HK-2 (cell line): ENCODE data around the gene GPC2.
"Not testable (repeated sequence)": the region's sequence is repeated elsewhere in the genome, so short reads cannot be mapped to it uniquely, and the experiment has no call there.

Experiments used
- DNase-seq: peaks from one replicate; pipeline ENCODE4 v3.0.0-alpha.2; 2018; ENCODE audit not compliant: unreplicated experiment

The GPC2 gene, protein sequence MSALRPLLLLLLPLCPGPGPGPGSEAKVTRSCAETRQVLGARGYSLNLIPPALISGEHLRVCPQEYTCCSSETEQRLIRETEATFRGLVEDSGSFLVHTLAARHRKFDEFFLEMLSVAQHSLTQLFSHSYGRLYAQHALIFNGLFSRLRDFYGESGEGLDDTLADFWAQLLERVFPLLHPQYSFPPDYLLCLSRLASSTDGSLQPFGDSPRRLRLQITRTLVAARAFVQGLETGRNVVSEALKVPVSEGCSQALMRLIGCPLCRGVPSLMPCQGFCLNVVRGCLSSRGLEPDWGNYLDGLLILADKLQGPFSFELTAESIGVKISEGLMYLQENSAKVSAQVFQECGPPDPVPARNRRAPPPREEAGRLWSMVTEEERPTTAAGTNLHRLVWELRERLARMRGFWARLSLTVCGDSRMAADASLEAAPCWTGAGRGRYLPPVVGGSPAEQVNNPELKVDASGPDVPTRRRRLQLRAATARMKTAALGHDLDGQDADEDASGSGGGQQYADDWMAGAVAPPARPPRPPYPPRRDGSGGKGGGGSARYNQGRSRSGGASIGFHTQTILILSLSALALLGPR

DNA sequence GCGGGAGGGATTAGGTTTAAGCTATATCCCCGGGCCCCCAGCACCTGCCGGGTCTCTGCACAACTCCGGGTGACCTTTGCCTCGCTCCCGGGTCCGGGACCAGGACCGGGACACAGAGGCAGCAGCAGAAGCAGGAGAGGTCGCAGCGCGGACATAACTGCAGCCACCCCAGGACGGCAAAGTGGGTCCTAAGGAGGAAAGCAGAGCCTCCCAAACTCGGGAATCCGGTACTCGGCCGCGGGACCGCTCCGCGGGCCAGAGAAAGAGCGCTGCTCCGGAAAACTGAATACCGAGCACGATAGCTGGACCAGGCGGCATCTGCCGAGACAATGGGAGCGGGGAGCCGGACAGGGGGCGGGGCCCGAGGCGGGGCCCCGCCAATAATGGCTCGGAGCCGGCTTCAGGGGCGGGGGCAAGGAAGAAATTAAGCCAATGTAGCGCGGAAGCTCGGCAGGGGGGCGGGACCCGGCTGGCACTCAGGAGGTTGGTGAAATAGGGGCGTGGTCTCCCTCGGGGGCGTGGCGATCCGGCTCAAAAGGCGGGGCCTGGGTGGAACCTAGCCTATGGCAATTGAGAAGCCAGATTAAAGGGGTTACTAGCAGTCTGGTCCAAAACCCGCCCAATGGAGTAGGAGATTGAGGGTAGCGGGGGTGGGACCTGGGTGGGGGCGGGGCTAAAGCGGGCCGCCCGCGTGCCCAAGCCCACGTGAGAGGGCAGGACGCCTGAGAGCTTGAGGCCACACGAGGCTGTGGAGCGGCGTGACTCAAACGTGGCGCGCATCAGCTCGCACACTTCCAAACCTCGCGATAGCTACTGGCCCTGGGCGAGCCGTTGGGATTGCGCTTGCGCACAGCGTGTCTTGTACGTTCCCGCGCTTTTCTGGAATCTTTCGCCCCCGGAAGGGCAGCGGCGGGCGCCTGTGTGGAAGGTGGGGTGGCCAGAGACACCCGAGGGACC, at the start of gene GPC2, which contains the start of gene STAG3:
Gene GPC2, minus strand, starts transcription at position 337 of the 957 bp plus-strand sequence. Its CDS starts 182 bp downstream, at position 155.
Gene STAG3, plus strand, starts transcription at position 874 of the 957 bp plus-strand sequence. CDS start 2,639 bp downstream, outside the sequence.
- DNase-seq, result peak; percentile 100

DNA sequence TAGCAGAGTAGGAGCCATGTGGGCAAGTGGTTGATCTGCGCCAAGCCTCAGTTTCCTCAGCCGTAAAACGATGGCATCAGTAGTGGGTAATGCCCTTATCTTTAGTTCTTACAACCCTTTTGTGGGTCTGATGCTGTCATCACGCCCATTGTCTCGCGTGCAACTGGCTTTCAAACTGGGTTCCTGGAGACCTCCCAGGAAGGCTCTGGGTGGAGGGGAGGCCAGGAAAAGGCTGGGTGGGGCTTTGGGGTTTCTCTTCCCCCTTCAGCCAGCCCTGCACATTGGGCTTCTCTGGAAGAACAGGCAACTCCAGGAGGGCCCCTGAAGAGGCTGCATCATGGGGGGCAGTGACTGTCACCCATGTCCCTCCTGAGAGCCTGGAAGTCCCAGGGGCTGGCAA, 47.7 kb upstream of the GPC2 start:
- not testable (repeated sequence) for DNase-seq

DNA sequence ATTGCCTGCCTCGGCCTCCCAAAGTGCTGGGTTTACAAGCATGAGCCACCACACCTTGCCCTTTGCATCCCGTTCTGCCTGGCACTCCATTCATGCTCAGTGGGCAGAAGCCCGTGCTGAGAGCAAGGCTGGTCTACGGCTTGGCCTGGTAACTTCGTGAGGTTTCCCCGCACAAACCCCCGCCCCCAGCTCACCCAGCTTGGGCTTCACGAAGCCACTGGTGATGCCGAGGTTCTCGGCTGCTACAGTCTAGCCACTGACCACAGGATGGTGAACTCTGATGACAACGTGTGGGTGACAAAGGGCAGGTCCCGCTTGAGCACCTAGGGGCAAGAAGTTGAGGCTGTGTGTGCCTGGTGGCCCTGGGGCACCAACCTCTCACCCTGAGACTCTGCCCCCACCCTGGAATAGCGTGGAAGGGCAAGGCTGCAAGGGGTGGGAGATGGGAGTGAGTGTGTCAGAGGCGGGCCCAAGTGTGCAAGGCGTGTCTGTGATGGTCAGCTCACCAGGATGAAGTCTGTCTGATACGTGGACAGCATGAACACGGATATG, 46.3 kb upstream of the GPC2 start:
- DNase-seq, result not testable (repeated sequence)

DNA sequence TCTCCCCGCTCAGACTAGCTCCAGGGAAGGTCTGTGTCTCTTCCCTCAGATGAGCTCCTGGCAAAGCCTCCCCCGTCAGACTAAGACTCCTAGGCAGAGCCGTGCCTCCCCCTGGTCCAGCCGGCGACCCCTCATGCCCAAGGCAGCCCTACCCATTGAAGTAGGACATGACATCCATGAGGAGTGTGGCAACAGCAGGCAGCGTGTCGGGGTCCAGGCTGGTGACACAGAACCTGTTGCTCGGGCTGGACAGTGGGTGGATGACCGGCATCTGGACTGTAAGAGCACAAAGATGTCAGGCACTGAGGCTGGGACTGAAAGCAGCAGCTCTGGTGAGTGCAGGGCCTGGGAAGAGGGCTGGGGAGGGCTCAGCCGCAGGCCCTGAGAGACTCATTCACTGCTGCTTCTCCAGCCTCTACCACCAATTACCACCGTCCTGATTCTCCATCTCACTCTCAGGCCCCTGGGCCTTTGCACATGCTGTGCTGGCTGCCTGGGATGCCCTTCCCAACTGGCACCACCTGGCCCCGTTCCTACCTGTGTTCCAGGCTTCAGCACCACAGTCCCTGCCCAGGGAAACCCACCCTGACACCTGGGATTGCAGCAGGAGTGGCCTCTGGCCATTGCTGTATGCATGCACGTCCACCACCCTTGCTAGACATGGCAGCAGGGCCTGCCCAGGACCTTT, 45.4 kb upstream of the GPC2 start:
- no peak for DNase-seq

DNA sequence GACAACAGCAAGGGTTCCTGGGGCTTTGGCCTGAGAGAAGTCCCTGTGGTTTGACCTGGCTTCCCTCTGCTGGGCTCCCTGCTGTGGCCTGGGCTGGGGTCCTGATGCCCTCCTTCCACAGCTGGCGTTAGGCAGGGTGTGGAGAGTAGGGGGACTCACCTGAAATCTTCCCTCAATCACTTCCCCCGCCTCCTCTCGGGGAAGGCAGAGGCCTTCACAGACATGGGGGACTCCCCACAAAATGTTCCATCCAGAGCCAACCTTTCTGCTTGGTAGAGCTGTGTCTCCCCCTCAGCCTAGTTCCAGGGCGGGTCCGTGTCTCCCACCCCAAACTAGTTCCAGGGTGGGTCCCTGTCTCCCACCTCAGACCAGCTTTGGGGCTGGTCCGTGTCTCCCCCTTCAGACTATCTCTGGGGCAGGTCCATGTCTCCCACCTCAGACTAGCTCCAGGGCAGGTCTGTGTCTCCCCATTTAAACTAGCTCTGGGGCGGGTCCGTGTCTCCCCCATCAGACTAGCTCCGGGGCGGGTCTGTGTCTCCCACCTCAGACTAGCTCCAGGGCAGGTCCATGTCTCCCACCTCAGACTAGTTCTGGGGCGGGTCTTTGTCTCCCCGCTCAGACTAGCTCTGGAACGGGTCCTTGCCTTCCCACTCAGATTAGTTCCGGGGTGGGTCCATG, 44.7 kb upstream of the GPC2 start:
- DNase-seq, result no peak

DNA sequence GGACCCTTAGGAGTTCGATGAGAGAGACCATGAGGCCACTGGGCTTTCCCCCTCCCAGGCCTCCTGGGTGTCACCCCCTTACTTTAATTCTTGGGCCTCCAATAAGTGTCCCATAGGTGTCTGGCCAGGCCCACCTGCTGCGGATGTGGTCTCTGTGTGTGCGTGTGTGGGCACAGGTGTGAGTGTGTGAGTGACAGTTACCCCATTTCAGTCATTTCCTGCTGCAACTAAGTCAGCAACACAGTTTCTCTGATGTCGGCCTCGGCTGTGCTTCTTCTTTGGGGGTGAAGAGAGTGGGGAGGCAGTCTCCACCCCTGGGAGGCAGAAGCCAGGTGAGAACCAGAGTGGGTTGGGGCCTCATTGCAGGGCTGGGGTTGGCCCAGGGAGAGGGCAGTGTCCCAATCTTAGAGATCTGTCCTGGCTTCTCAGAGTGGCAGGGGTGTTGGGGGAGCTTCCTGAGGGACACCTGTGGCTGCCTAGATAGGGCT, 44.1 kb upstream of the GPC2 start:
- DNase-seq, result no peak

DNA sequence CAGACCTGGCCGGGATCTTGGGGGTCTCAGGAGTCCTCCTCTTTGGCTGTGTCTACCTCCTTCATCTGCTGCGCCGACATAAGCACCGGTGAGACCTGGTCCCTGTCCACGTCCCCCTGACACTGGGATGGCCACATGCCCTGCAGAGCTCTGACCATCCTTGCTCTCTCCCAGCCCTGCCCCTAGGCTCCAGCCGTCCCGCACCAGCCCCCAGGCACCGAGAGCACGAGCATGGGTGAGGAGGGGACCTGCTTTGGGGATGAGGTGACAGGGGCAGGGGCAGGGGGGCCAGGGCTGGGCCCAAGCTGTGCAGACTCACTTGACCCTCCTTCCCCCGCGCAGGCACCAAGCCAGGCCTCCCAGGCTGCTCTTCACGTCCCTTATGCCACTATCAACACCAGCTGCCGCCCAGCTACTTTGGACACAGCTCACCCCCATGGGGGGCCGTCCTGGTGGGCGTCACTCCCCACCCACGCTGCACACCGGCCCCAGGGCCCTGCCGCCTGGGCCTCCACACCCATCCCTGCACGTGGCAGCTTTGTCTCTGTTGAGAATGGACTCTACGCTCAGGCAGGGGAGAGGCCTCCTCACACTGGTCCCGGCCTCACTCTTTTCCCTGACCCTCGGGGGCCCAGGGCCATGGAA, 43.5 kb upstream of the GPC2 start:
- DNase-seq, result no peak

DNA sequence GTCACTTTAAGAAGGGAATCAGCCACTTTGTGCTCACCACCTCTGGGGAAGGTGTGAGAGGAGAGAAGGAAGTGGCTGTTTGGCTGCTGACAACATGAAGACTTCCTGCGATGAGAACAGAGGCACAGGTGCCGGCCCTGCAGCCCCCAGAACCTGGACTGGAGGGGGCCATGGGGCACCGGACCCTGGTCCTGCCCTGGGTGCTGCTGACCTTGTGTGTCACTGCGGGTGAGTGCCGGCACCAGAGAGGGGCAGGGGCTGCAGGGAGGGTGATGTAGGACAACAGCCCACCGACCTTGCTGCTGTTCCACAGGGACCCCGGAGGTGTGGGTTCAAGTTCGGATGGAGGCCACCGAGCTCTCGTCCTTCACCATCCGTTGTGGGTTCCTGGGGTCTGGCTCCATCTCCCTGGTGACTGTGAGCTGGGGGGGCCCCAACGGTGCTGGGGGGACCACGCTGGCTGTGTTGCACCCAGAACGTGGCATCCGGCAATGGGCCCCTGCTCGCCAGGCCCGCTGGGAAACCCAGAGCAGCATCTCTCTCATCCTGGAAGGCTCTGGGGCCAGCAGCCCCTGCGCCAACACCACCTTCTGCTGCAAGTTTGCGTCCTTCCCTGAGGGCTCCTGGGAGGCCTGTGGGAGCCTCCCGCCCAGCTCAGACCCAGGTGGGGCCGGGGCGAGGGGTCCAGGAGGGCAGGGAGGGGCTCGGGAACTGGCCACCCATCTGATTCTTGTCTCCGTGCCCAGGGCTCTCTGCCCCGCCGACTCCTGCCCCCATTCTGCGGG, 42.8 kb upstream of the GPC2 start, which contains the start of gene PVRIG:
Gene PVRIG, plus strand, starts transcription at position 149 of the 785 bp plus-strand sequence. Its CDS starts 22 bp downstream, at position 171.
- not testable (repeated sequence) for DNase-seq

DNA sequence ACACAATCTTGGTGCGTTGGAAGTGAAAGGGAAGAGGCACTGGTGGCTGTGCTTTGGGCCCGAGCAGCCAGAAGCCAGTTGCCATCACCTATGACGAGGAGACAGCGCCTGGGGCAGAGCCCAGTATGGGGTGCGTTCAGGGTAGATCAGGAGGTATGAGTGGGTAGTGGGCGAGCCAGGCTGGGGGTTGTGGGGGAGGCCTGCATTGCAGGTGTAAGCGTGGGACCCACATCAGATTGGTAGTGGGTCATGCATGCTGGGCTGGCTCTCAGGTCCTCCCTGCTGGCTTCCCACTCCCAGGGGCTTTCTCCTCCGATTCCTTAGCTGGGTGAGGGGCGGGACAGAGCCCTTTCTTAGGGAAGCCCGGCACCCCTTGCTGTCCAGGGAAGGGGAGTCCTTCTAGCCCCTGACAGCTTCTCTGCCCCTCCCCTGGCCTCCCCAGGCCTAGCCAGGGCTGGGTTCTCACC, 42.1 kb upstream of the GPC2 start:
- DNase-seq, result no peak

DNA sequence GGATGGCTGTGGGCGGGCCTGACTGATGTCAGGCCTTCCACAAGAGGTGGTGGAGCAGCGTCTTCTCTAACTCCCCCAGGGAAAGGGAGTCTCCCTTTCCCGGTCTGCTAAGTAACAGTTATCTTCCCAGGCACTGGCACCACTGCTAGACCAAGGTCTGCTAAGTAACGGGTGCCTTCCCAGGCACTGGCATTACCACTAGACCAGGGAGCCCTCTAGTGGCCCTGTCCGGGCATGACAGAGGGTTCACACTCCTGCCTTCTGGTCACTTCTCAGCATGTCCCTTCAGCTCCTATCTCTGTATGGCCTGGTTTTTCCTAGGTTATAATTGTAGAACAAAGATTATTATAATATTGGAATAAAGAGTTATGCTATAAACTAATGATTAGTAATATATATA, 40.8 kb upstream of the GPC2 start:
- not testable (repeated sequence) for DNase-seq

DNA sequence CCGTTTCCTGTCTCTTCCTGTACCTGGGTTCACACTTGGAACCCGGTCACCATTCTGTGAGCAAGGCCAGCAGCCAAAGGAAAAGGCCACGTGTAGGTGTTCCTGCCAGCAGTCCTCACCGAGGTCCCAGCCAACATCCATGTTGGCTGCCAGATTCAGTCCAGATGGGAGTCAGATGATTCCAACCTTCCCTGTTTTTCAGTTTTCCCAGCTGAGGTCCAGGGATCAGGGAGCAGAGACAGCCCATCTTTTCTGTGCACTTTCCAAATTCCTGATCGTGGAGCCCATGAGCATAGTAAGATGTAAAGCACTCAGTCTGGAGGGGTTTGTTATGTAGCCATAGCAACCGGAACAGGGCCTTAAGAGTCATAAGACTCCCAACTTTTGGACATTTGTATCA, 38.7 kb upstream of the GPC2 start:
- no peak for DNase-seq

DNA sequence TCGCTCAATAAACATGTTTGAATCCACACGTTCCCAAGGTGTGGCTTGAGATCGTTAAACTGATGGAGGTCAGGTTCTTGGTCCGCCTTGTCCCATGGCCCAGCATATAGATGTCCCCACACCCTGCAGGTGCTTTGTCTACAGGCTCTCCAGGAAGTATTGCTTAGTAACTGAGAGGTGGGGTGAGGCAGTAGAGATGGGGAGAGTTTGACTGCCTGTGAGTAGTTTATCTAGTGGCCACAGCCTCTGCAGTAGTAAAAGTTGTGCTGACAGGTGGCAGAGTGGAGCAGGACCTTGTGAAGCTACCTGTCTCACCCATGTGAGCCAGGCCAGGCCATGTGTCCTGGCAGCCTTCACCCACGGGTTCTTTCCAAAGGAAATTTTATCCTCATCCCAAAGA, 37.2 kb upstream of the GPC2 start:
- not testable (repeated sequence) for DNase-seq

DNA sequence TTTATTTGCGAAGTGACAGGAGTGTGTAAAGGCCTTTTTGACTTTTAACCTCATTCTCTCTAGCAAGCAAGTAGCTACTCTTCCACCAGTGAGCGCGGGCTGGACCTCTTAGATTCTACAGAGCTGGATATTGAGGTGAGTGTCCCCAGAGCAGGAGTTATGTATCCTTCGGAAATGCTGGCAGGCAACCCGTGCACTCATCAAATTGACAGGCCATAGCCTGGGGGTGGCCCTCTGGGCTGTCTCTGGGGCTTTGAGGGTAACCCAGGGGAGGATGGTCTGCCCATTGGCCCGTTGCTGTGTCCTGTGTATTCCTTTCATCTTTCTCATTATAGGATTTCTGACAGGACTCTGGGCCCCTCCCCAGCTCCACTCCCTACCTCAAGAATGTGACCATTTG, 36.5 kb upstream of the GPC2 start:
- no peak for DNase-seq

DNA sequence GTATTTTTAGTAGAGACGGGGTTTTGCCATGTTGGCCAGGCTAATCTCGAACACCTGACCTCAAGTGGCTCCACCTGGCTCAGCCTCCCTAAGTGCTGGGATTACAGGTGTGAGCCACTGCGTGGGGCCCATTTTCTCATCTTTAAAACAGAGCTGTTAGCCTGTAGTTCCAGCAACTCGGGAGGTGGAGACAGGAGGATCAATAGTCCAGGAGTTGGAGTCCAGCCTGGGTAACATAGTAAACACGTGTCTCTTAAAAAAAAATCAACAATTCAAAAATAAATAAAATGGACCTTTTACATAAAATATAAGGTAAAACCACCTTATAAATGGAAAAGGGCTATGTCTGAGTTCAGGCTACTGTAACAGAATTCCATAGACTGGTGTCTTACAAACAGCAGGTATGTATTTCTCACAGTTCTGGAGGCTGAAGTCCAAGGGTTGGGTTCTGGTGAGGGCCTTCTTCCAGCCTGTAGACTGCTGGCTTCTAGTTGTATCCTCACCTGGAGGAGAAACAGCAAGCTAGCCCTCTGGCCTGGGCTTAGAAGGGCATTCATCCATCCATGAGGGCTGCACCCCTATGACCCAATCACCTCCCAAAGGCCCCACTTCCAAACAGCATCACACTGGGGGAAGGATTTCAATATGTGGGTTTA, 35.6 kb upstream of the GPC2 start:
- DNase-seq, result no peak

DNA sequence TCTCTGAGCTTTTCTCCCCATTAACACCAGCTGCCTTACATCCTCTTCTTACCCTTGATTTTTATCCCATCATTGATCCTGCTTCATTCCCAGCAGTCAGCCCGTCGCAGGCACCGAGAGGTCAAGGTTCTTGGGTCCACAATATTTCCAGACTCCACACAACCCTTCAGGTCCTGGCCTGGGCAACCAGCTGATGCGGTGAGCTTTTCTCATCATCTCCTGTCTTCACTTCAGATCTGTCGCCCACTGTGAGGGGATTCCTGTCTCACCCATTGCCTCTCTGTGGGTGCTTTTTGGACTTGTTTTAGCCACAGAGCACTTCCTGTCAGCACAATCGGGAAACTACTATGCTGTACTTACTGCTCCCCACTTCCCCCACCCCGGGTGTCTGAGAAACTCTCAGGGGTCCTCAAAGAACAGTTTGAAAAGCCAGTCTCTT, 34.2 kb upstream of the GPC2 start:
- DNase-seq, result no peak

DNA sequence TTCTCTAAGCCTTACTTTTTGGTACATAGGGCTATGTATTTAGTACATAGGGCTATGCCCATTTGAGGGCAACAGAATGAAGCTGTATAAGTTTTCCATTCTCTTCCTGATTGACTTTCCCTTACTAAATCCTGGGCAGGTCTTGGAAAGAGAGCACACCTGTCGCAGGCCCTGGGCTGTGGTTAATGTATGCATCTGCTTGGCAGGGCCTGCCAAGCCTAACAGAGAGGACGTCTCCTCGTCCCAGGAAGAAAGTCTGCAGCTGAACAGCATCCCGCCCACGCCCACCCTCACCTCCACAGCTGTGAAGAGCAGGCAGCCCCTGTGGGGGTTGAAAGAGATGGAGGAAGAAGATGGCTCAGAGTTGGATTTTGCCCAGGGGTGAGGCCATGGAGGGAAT, 33.6 kb upstream of the GPC2 start:
- no peak for DNase-seq

DNA sequence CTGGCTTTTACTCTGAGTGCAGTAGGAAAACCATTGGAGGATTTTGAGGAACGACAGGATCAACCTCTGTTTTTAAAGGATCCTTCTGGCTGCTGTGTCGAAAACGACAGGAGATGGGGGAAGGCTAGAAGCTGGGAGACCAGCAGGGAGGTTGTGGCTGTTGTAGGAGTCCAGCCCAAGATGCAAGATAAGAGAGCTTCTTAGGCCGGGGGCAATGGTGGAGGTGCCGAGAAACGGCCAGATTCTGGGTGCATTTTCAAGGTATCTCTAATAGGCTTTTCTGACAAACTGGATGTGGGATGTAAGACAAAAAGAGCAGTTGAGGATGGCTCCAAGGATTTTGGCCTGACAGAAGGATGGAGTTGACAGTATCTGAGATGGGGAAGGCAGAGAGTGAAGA, 32.3 kb upstream of the GPC2 start:
- no peak for DNase-seq

DNA sequence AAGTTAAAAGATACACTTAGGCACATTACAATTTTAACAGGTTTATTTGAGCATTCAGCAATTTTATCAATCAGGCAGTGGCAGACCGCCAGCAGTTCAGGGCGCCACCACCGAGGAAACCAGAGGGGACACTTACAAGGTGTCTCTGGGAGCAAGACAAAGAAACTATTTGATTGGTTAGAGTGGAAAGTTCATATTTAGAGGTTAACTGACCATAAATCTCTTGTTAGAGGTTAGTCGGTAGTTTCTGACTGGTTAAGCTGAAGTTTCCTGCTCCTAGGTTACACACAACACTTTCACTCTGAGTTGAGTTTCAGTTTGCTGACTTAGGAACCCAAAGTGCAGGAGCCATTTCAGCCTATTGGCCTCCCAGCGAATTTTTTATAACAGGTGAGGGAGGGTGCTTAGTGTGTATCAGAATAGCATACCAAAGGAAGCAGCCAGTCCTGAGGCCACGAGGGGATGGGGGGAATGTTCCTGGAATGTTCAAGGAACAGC, 31.8 kb upstream of the GPC2 start:
- no peak for DNase-seq
